GM12874 (cell line): ENCODE data around the gene CAMK1D.
A peak's percentile ranks its signal among the peaks of the same experiment; 100 is the strongest.

Experiments
- TF ChIP-seq, protein P1 (sequence below): IDR thresholded peaks from 2 replicates; pipeline ENCODE4 v1.5.1; 2011; ENCODE audit warnings: low read depth, mild to moderate bottlenecking, control low read depth, low read length, moderate library complexity; ENCODE audit not compliant: insufficient read depth

Gene CAMK1D

GRCh38 chr10:12348294-12348869 lies 965 bp upstream of the CAMK1D start:
- TF ChIP-seq, protein P1, sequence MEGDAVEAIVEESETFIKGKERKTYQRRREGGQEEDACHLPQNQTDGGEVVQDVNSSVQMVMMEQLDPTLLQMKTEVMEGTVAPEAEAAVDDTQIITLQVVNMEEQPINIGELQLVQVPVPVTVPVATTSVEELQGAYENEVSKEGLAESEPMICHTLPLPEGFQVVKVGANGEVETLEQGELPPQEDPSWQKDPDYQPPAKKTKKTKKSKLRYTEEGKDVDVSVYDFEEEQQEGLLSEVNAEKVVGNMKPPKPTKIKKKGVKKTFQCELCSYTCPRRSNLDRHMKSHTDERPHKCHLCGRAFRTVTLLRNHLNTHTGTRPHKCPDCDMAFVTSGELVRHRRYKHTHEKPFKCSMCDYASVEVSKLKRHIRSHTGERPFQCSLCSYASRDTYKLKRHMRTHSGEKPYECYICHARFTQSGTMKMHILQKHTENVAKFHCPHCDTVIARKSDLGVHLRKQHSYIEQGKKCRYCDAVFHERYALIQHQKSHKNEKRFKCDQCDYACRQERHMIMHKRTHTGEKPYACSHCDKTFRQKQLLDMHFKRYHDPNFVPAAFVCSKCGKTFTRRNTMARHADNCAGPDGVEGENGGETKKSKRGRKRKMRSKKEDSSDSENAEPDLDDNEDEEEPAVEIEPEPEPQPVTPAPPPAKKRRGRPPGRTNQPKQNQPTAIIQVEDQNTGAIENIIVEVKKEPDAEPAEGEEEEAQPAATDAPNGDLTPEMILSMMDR: no peak

GRCh38 chr10:12349629-12350166 lies 351 bp downstream of the CAMK1D start:
- TF ChIP-seq, protein P1: no peak

- TF ChIP-seq, protein P1: 0 out of 2 replicates have a peak, but pooled peaks have one; percentile 12
Observed at GRCh38 chr10:12350167-12350872, 973 bp downstream of the CAMK1D start.

DNA sequence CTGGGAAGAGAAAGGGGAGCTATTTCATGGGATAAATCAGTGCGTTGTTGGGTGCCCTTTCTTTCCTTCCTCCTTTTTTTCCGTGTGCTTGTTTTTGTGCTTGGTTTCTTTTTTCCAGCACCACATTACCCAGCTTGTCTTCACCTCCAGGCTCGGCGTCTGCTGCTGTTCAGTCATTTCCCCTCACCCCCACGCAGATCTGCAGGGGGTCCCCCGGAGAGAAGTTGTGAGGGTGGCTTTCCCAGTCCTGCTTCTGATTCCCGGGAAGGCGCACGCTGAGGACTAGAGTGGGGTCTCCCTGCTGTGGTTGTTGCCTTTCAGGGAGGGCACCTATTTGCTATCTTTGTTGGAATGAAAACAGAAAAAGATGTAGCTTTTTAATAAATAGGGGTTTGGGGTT lies 1.6 kb downstream of the CAMK1D start:
- TF ChIP-seq, protein P1: no peak

DNA sequence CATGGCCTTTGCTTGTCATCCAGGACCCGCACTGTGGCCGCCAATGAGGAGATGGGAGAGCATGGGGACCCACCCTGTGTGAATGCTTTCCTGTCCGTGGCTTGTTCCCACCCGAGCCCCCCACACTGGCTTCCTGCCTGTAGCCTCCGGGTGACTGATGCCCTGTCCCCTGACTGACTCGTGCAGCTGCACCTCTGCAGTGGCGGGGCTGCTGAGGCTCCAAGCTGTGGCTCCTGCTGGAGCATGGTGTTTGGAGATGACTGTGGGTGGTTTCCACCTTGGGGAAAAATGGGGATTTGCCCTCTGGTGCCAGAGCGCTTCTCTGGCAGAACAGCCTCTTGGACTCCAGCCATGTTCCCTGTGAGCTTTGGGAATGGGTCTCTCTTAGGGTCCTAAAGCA lies 2.1 kb downstream of the CAMK1D start:
- TF ChIP-seq, protein P1: no peak

- TF ChIP-seq, protein P1: no peak
Observed at GRCh38 chr10:12351889-12352288, 2.5 kb downstream of the CAMK1D start.

- TF ChIP-seq, protein P1: no peak
Observed at GRCh38 chr10:12353399-12354242, 4.3 kb downstream of the CAMK1D start.
